ENCODE measurements around the gene IL6.
"Not testable (repeated sequence)": the region's sequence is repeated elsewhere in the genome, so short reads cannot be mapped to it uniquely, and the experiment has no call there.

Gene IL6

GRCh38 chr7:22727714-22728035 is 675 bp downstream of the IL6 start:
- DNase-seq (ENCODE audit: low spot score) = no peak

DNA sequence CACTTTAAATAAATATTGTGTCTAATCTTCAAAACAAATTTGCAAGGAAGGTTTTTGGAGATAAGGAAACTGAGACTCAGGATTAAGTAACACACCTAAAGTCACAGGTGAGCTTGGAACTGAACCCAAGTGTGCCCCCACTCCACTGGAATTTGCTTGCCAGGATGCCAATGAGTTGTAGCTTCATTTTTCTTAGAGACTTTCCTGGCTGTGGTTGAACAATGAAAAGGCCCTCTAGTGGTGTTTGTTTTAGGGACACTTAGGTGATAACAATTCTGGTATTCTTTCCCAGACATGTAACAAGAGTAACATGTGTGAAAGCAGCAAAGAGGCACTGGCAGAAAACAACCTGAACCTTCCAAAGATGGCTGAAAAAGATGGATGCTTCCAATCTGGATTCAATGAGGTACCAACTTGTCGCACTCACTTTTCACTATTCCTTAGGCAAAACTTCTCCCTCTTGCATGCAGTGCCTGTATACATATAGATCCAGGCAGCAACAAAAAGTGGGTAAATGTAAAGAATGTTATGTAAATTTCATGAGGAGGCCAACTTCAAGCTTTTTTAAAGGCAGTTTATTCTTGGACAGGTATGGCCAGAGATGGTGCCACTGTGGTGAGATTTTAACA is 1.5 kb downstream of the IL6 start:
- DNase-seq (ENCODE audit: low spot score) = peak; percentile 24

- no peak for DNase-seq (ENCODE audit: low spot score)
These were observed 2.3 kb downstream of the IL6 start for GRCh38 chr7:22729180-22729825.

DNA sequence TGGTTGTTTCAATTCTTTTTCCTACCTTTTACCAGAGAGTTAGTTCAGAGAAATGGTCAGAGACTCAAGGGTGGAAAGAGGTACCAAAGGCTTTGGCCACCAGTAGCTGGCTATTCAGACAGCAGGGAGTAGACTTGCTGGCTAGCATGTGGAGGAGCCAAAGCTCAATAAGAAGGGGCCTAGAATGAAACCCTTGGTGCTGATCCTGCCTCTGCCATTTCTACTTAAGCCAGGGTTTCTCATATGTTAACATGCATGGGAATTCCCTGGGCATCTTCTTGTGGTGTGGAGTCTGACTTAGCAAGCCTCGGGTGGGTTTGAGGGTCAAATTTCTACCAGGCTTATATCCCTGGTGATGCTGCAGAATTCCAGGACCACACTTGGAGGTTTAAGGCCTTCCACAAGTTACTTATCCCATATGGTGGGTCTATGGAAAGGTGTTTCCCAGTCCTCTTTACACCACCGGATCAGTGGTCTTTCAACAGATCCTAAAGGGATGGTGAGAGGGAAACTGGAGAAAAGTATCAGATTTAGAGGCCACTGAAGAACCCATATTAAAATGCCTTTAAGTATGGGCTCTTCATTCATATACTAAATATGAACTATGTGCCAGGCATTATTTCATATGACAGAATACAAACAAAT is 3.2 kb downstream of the IL6 start:
- DNase-seq (ENCODE audit: low spot score) = no peak

- no peak for DNase-seq (ENCODE audit: low spot score)
These were observed 4.1 kb downstream of the IL6 start for GRCh38 chr7:22730921-22731654.

DNA sequence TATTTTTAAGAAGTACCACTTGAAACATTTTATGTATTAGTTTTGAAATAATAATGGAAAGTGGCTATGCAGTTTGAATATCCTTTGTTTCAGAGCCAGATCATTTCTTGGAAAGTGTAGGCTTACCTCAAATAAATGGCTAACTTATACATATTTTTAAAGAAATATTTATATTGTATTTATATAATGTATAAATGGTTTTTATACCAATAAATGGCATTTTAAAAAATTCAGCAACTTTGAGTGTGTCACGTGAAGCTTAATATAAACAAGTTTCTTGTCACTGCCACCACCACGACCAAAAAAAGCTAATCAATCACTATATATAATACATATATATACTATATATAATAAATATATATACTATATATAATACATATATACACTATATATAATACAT is 4.8 kb downstream of the IL6 start:
- DNase-seq (ENCODE audit: low spot score) = no peak

GRCh38 chr7:22732556-22733126 is 5.6 kb downstream of the IL6 start:
- no peak for DNase-seq (ENCODE audit: low spot score)

DNA sequence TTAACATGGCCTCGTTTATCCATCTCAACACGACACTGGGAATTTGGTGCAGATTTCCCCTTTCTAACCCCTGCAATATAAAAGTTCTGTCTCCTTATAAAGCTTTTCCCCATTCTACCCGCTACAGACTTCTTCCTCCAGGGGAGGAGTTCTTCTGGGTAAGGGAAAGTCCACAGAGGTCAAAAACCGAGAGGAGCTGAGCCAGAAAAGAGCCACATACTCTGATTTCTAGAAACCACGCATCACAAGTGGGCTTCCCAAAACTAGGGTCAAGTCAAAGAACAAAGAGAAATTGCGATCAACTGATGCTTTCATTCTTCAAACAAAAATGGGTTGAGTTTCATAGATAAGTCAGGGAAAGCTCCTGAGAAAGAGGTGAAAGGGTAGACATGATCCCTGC is 6.8 kb downstream of the IL6 start:
- DNase-seq (ENCODE audit: low spot score) = no peak

- no peak for DNase-seq (ENCODE audit: low spot score)
These were observed 16.0 kb downstream of the IL6 start for GRCh38 chr7:22743014-22743413.

DNA sequence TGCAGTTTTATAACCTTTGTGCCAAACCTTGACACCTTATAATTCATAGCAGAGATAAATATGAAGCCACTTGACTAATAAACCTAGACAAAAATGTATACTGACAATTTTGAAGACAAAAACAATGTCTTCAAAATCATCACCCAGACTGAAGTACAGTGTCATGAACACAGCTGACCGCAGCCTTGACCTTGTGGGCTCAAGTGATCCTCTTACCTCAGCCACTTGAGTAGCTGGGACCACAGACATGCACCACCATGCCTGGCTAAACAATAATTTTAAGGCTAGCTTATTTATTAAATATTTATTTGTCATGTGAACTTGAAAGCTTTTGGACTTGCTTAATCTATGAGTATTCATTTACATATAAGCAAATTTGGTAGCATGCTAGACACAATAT is 24.3 kb downstream of the IL6 start:
- no peak for DNase-seq (ENCODE audit: low spot score)

- DNase-seq (ENCODE audit: low spot score) = no peak
These were observed 30.5 kb downstream of the IL6 start for GRCh38 chr7:22757338-22757994.

GRCh38 chr7:22758576-22758975 is 31.6 kb downstream of the IL6 start:
- no peak for DNase-seq (ENCODE audit: low spot score)

DNA sequence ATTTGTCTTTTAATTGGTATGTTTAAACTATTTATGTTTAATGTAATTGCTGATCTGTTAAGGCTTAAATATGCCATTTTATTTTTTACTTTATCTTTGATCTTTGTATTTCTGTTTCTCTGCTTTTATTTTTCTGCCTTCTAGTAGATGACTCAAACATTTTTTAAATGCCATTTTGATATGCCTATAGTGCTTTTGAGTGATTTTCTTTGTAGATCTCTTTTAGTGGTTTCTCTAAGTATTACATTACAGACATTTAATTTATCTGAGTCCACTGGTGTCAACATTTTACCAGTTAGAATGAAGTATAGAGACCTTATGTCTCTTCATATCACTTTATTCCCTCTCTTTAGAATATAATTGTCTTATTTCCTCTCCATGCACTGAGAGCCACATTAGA is 32.7 kb downstream of the IL6 start:
- DNase-seq (ENCODE audit: low spot score) = no peak

GRCh38 chr7:22762866-22763265 is 35.9 kb downstream of the IL6 start:
- no peak for DNase-seq (ENCODE audit: low spot score)

DNA sequence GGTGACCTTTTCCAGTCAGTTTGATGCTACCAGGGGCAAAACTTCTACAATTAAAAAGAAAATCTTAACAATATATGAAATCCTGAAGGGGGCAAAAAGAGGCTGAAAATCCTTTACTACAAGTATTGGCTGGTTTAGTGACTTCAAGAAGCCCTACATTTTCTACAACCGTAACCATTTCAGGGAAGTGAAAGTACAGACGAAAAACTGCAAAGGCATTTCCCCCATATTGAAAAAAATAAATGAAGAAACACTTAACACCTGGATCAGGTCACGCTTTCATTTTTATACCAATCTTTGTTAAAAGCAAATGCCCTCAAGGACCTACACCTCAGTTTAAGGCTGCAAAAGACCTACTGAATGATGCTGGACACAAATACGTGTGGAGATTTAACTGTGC is 38.6 kb downstream of the IL6 start:
- no peak for DNase-seq (ENCODE audit: low spot score)

DNA sequence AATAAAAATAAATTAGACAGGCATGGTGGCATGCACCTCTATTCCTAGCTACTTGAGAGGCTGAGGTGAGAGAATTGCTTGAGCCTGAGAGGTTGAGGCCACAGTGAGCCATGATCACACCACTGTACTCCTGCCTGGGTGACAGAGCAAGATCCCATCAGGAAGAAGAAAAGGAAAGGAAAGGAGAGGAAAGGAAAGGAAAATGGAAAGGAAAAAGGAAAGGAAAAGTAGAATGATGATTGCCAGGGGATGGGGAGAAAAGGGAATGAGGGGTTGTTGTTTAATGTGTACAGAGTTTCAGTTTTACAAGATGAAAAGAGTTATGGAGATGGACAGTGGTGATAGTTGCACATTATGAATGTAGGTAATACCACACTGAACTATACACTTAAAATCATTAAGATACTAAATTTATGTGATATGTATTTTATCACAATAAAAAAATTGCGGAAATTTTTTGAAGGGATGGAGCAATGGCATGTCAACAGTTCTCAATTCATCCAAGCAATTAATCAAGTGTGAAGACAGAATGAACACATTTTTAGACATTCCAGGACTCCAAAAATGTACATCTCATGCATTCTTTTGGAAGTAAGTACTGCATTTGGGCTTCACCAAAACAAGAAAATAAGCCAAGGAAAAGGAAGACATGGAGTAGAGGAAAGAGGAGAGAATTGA is 44.3 kb downstream of the IL6 start:
- no peak for DNase-seq (ENCODE audit: low spot score)

GRCh38 chr7:22771872-22772228 is 44.9 kb downstream of the IL6 start:
- DNase-seq (ENCODE audit: low spot score) = no peak

DNA sequence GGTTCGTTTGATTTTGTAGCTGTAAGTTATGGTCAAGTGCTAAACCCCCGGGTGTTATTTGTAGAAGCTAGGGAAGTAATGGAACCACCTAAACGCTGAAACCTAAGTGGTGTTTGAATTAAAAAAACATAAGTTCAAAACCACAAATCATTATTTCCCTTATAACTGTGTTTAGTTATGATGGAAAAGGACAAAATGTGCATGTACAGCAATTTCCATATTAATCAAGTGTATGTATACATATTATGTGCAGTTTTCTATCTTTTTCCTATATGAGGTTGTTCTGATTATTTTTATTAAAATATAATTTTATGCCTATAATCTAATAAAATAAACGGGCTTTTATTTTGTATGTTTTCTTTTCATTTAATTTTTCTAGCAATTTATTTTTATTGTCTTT is 45.9 kb downstream of the IL6 start:
- DNase-seq (ENCODE audit: low spot score) = no peak

GRCh38 chr7:22776964-22777363 is 50.0 kb downstream of the IL6 start:
- DNase-seq (ENCODE audit: low spot score) = no peak

GRCh38 chr7:22779730-22780323 is 52.8 kb downstream of the IL6 start:
- DNase-seq (ENCODE audit: low spot score) = not testable (repeated sequence)

GRCh38 chr7:22781230-22781711 is 54.3 kb downstream of the IL6 start:
- DNase-seq (ENCODE audit: low spot score) = no peak
